IPS-15b (cell line): Measurements from ENCODE around the gene RNF222.
"Not testable (repeated sequence)": the region's sequence is repeated elsewhere in the genome, so short reads cannot be mapped to it uniquely, and the experiment has no call there.

Experiments
- H3K27me3 ChIP-seq: one replicate; pipeline ENCODE4 v1.6.1; 2013; ENCODE audit warnings: low read length; ENCODE audit not compliant: control insufficient read depth, insufficient read depth
- H3K36me3 ChIP-seq: one replicate; pipeline ENCODE4 v1.6.1; 2013; ENCODE audit warnings: low read length; ENCODE audit not compliant: control insufficient read depth, insufficient read depth
- H3K4me1 ChIP-seq: one replicate; pipeline ENCODE4 v1.6.1; 2013; ENCODE audit warnings: mild to moderate bottlenecking, low read length; ENCODE audit not compliant: control insufficient read depth, insufficient read depth
- H3K4me3 ChIP-seq: one replicate; pipeline ENCODE4 v1.5.1; 2013; ENCODE audit warnings: low read depth, low read length
- H3K9ac ChIP-seq: one replicate; pipeline ENCODE4 v1.6.1; 2013; ENCODE audit warnings: low read depth, mild to moderate bottlenecking, low read length
- H3K9me3 ChIP-seq: one replicate; pipeline ENCODE4 v1.6.1; 2013; ENCODE audit warnings: mild to moderate bottlenecking, low read length; ENCODE audit not compliant: control insufficient read depth, insufficient read depth

The RNF222 gene

DNA sequence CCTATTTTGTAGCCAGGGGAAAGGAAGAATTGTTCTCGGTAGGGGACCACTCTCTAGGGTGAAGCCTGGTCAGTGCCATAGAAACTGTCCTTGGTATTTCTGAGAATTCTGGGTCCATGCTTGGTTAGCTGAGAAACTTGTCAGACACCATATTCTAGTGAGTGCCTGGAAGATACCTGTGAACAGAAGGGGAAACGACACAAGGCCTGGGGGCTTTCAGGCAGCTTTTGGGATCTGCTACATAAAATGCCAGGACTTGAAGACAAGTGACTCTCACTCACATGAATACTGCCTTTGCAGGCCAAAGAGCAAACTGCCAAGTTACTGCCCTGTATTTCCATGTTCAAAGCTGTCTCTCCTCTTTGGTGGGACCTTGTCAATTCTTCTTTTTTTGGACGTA is 39.7 kb downstream of the RNF222 start:
- Histone ChIP-seq H3K9me3 (no peaks in the 10 kb centered on the region), H3K4me1 (peaks cover 12% of the 10 kb centered on the region), H3K36me3 (no peaks in the 10 kb centered on the region), H3K9ac (no peak overlapping the region), H3K4me3 (no peak overlapping the region), H3K27me3 (no peaks in the 10 kb centered on the region)

DNA sequence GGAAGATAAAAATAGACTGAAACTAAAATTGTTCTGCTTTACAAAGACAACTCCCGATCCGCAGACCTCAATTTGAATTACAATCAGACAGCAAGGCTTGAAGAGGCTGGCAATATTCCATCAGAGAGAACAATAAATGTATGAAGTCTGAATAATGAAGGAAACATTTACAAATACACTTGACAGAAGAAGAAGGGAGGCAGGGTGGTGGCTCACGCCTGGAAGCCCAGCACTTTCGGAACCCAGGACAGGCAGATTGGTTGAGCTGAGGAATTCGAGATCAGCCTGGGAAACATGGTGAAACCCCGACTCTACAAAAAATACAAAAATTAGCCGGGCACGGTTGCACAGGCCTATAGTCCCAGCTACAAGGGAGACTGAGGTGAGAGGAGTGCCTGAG is 43.4 kb downstream of the RNF222 start:
- no peaks in the 10 kb centered on the region for H3K36me3 ChIP-seq
- H3K9me3 ChIP-seq: no peaks in the 10 kb centered on the region
- no peak overlapping the region for H3K9ac ChIP-seq
- H3K4me3 ChIP-seq: no peak overlapping the region
- H3K27me3 ChIP-seq: no peaks in the 10 kb centered on the region
- H3K4me1 ChIP-seq: peaks cover 5% of the 10 kb centered on the region

DNA sequence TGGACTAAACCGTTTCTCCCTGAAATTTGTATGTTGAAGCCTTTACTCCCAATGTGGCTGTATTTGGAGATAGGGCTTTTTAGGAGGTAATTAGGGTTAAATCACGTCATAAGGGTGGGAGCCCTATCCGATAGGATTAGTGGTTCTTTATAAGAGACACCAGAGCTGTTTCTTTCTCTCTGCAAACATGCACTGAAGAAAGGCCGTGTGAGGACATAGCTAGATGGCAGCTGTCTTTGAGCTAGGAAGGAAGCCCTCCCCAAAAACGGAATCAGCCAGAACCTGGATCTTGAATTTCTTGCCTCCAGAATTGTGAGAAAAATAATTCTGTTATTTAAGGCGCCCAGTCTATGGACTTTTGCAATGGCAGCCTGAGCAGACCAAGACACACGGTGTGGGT is 43.9 kb downstream of the RNF222 start:
- Histone ChIP-seq H3K36me3 (no peaks in the 10 kb centered on the region), H3K27me3 (no peaks in the 10 kb centered on the region), H3K4me1 (peaks cover 5% of the 10 kb centered on the region)

DNA sequence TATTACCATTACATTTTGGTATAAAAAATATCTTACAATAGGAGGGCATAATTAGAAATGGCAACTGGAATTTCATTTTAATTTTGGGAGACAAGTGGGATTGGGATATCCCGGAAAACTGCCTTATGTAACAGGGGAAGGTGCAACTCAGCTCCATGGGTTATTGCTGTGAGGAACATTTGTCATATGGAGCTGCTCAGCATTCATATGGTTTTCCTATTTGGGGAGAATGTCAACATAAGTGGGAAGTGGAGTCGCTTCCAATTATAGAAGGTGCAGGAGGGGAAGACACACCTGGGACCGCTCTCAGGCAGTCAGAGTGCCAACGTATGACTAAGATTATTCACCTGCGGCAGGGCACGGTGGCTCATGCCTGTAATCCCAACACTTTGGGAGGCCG is 47.3 kb downstream of the RNF222 start:
- Histone ChIP-seq H3K9me3 (no peaks in the 10 kb centered on the region), H3K4me1 (peaks cover 5% of the 10 kb centered on the region), H3K9ac (no peak overlapping the region), H3K36me3 (no peaks in the 10 kb centered on the region), H3K27me3 (no peaks in the 10 kb centered on the region), H3K4me3 (no peak overlapping the region)

More for the DNA sequence above, 43.9 kb downstream of the RNF222 start:
- Histone ChIP-seq H3K9ac (no peak overlapping the region), H3K4me3 (no peak overlapping the region), H3K9me3 (no peaks in the 10 kb centered on the region)

GRCh38 chr17:8347001-8347400 is 50.6 kb downstream of the RNF222 start:
- H3K4me3 ChIP-seq, H3K9me3 ChIP-seq, H3K36me3 ChIP-seq, H3K9ac ChIP-seq, H3K27me3 ChIP-seq, H3K4me1 ChIP-seq: not testable (repeated sequence)

GRCh38 chr17:8345951-8346665 is 51.5 kb downstream of the RNF222 start:
- no peaks in the 10 kb centered on the region for H3K27me3 ChIP-seq
- H3K9me3 ChIP-seq: no peaks in the 10 kb centered on the region
- no peak overlapping the region for H3K9ac ChIP-seq
- H3K4me3 ChIP-seq: no peak overlapping the region
- no peaks in the 10 kb centered on the region for H3K36me3 ChIP-seq
- H3K4me1 ChIP-seq: peaks cover 6% of the 10 kb centered on the region

DNA sequence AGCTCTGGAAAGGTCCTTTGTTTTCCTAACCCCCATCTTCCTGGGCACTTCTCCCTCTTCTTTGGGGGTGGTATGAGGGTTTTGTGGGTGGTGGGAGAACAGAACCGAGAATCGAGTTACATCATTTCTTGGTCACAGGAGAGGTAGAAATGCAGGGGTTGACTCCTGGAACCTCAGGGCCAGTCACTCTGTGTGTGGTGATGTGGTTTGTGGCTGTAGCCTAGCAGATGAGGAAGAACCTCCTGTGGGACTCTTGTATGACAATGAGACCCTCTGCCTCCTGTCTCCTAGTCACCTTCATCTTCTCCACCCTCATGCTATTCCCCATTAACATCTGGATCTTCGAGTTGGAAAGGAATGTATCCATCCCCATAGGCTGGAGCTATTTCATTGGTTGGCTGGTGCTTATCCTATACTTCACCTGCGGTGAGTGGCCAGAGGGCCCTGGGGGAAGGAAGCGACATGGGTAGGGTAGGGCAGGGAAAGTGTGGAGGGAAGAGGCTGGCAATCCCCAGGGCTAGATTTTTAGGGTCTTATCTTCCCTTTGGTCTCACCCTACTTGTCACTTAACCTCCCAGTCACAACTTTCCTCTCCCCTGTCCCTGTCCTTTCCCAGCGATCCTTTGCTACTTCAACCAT is 52.5 kb downstream of the RNF222 start:
- H3K36me3 ChIP-seq: no peaks in the 10 kb centered on the region
- H3K9ac ChIP-seq: no peak overlapping the region
- no peaks in the 10 kb centered on the region for H3K27me3 ChIP-seq
- peaks cover 6% of the 10 kb centered on the region for H3K4me1 ChIP-seq
- no peaks in the 10 kb centered on the region for H3K9me3 ChIP-seq
- H3K4me3 ChIP-seq: no peak overlapping the region

- Histone ChIP-seq H3K9me3 (no peaks in the 10 kb centered on the region), H3K4me3 (no peak overlapping the region), H3K36me3 (no peaks in the 10 kb centered on the region), H3K27me3 (no peaks in the 10 kb centered on the region), H3K9ac (no peak overlapping the region), H3K4me1 (peaks cover 18% of the 10 kb centered on the region)
Measured at GRCh38 chr17:8341456-8341855, 56.2 kb downstream of the RNF222 start.
